GOT3 (cell line): ENCODE results near the gene PRRT4.

ENCODE experiments used
- DNase-seq: peaks from one replicate; lab custom pipeline; 2025; ENCODE audit warnings: mixed read lengths; lab: John Stamatoyannopoulos, UW

The PRRT4 gene

GRCh38 chr7:128395748-128396147 lies 34.3 kb upstream of the PRRT4 start:
- DNase-seq = no peak

GRCh38 chr7:128394904-128395496 lies 33.5 kb upstream of the PRRT4 start:
- no peak for DNase-seq

- no peak for DNase-seq
Measured at GRCh38 chr7:128393526-128394330, 32.2 kb upstream of the PRRT4 start.

GRCh38 chr7:128392446-128393327 lies 31.2 kb upstream of the PRRT4 start:
- DNase-seq = no peak

- DNase-seq = no peak
Measured at GRCh38 chr7:128391805-128392204, 30.3 kb upstream of the PRRT4 start.

GRCh38 chr7:128390871-128391565 lies 29.5 kb upstream of the PRRT4 start:
- DNase-seq = no peak

- no peak for DNase-seq
Measured at GRCh38 chr7:128389618-128390329, 28.3 kb upstream of the PRRT4 start.

- no peak for DNase-seq
Measured at GRCh38 chr7:128389085-128389617, 27.7 kb upstream of the PRRT4 start.

GRCh38 chr7:128388145-128388485 lies 26.6 kb upstream of the PRRT4 start:
- DNase-seq = no peak

GRCh38 chr7:128387216-128388144 lies 26.0 kb upstream of the PRRT4 start:
- DNase-seq = peak; percentile 59

- DNase-seq = no peak
Measured at GRCh38 chr7:128385988-128386925, 24.8 kb upstream of the PRRT4 start.

- DNase-seq = no peak
Measured at GRCh38 chr7:128384726-128385125, 23.2 kb upstream of the PRRT4 start.

- no peak for DNase-seq
Measured at GRCh38 chr7:128383776-128384175, 22.3 kb upstream of the PRRT4 start.

GRCh38 chr7:128381161-128381821 lies 19.8 kb upstream of the PRRT4 start:
- DNase-seq = no peak

GRCh38 chr7:128380483-128381106 lies 19.1 kb upstream of the PRRT4 start:
- no peak for DNase-seq

- no peak for DNase-seq
Measured at GRCh38 chr7:128379900-128380479, 18.5 kb upstream of the PRRT4 start.

GRCh38 chr7:128378637-128379036 lies 17.1 kb upstream of the PRRT4 start:
- DNase-seq = no peak

GRCh38 chr7:128376077-128376476 lies 14.6 kb upstream of the PRRT4 start:
- DNase-seq = no peak
